ENCODE measurements around the gene CBFA2T2.

The CBFA2T2 gene

GRCh38 chr20:33656010-33656782 is 166.3 kb downstream of the CBFA2T2 start:
- DNase-seq = no peak

GRCh38 chr20:33656783-33657703 is 167.1 kb downstream of the CBFA2T2 start:
- no peak for DNase-seq

- DNase-seq = no peak
Measured at GRCh38 chr20:33657704-33658095, 167.8 kb downstream of the CBFA2T2 start.

DNA sequence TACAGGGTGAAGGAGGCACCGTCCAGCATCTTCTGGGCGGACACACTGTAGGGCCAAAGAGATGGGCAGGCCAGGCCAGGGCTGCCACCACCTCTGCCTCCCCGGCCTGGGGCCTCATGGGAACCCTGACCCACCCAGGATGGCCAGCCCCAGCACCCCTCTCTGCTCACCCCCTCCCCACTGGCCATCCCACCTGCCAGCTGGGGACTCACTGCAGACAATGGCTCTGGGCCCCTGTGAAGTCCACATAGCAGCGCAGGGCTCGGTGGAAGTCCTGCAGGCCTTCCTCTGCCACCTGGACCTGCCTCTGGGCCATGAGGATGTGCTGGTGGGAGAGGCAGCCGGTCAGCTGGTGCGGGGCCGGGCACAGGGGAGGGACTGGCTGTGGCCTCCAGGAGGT is 168.6 kb downstream of the CBFA2T2 start:
- DNase-seq = no peak

DNA sequence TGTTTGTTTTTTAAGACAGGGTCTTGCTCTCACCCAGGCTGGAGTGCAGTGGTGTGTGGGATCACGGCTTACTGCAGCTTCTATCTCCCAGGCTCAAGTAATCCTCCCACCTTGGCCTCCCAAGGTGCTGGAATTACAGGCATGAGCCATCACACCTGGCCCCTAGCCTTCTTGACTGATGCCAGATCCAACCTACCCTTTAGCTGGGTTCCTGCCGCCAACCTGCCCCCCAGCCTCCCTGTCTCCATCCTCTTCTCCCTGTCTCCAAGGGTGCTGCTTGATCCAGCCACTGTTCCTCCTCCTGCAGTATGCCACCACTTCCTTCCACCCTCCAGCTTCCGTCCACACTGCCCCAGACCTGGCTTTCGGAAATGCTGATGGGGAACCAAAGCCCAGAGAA is 169.0 kb downstream of the CBFA2T2 start:
- no peak for DNase-seq

DNA sequence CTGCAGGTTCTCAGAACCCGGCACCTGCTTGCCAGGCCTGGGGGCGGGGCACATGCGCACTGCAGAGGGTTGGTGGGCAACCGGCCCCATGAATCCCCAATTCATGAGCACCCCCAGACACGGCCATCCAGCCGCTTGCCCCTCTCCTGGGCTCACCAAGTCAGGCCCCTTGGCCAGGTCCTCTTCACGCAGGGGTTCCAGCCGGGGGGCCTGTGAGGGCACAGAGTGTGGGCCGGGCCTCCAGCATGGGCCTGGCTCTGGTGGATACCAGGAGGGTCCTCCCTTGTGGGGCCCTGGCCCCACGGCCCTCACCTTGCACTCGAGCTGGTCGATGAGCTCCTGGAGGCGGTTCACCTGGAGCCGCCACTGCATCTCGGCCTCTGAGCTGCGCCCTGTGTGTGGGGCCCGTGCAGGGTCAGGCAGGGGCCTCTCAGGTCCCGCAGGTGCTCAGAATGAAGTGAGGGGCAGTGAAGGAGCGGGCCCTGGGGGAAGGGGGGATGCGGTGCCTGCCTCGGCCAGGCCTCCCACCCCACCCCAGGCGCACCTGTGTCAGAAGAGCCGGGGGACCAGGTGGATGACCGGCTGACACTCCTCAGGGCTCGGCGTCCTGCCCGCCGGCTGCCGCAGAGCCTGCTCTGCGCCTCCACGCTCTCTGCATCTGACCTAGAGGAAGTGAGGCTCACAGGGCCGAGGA is 169.6 kb downstream of the CBFA2T2 start:
- DNase-seq = no peak

- no peak for DNase-seq
Measured at GRCh38 chr20:33660035-33660684, 170.3 kb downstream of the CBFA2T2 start.

GRCh38 chr20:33660685-33661058 is 170.8 kb downstream of the CBFA2T2 start:
- no peak for DNase-seq

- DNase-seq = no peak
Measured at GRCh38 chr20:33662172-33662571, 172.3 kb downstream of the CBFA2T2 start, which contains the start of gene C20orf144. TSS of gene C20orf144 (plus strand) at chr20:33662327. CDS start at chr20:33662346, 19 bp downstream.

DNA sequence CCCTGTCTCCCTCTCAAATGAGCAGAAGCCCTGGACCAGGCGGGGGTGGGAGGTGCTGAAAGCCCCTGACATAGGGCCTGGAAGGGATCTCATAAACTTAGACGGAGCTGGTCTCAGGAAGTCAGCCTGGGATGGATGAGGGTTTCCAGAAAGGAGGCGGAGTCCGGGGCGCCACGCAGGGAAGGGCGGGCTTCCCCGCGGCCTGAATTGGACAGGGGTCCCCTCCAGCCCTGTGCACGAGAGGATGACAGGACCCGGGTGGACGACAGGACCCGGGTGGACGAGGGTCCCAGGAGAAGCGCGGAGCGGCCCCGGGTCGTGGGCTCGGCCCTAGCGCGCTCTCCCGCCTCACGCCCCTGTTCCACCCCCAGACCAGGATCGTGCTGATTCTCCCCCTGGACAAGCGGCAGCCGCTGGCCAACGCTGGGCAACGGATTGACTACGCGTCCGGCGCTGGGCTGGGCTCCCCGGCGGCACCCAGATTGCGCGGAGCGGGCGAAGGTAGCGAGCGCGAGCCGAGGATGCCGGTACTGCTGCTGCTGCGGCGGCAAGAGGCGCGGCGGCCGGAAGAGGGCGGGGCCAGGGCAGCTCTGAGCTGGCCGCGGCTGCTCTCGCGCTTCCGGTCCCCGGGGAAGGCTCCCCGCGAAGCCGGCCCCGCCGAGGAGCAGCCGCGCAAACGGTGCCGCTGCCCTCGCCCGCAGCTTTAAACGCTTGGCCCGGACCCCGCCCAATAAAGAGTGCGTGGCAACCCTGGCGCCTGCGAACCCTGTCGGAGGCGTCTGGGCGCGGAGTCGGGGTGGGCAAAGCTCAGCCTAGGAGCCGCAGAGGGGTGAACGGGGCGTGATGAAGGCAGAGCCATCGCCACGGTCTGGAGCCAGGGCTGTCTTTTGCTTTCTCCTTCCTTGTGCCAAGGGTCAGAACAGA is 173.5 kb downstream of the CBFA2T2 start:
- DNase-seq = peak; percentile 92

- DNase-seq = no peak
Measured at GRCh38 chr20:33664085-33664761, 174.3 kb downstream of the CBFA2T2 start.

- DNase-seq = no peak
Measured at GRCh38 chr20:33664762-33665144, 174.9 kb downstream of the CBFA2T2 start.

DNA sequence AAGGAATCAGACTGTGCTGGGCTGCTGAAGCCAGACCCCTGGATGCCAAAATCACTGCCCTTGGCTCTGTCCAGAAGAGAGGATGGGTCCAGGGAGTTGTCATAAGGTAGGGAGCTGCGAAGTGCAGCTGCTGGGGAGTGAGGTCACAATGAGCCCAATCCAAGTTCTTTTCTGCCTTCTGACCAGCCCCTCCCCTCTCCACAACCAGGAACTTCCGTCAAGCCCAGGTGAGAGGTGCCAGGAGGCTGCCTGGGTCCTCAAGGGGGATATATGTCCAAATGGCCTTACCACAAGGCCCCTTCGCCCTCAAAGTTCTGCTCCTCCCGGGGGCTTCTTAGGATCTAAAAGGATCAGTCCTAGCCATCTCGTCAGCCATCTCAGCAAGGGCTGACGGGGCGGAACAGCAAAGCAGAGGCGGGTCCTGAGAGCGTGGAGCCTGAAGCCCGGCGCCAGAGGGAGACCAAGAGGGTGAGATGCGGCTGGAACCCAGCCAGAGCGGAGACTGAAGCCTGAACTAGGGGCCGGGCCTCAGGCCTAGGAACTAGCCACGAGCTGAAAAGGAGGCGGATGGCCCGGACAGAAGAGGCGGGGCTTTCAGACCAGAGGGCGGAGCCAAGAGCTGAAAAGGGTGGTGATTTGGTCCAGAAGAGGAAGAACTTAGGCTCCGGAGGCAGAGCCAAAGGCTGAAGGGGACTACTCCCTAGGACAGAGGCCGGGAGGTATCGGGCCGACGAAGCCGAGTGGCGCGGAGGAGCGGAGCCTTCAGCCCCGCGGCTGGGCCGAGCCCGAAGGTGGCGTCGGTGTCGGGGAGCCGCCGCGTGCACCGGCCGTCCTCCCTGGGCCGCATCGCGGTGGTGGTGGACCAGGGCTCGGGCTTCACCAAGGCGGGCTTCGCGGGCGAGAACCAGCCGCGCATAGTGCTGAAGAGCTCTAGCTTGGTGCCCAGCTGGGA is 176.7 kb downstream of the CBFA2T2 start, which contains the start of gene ACTL10:
ACTL10 (plus strand) TSS at position 651 of the 952 bp plus-strand sequence. CDS start 555 bp downstream, outside the sequence.
- peak; percentile 93 for DNase-seq

DNA sequence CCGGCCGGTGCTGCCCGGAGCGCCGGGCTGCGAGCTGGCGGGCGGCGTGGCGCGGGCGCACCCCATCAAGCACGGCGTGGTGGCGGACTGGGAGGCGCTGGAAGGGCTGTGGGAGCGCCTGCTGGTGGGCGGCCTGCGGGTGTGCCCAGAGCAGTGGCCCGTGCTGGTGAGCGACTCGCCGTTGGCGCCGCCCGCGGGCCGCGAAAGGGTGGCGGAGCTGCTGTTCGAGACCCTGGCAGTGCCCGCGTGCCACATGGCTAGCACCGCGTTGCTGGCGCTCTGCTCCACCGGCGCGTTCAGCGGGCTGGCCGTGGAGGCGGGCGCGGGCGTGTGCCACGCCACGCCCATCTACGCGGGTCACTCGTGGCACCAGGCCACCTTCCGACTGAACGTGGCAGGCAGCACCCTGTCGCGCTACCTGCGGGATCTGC is 177.4 kb downstream of the CBFA2T2 start:
- DNase-seq = peak; percentile 53

DNA sequence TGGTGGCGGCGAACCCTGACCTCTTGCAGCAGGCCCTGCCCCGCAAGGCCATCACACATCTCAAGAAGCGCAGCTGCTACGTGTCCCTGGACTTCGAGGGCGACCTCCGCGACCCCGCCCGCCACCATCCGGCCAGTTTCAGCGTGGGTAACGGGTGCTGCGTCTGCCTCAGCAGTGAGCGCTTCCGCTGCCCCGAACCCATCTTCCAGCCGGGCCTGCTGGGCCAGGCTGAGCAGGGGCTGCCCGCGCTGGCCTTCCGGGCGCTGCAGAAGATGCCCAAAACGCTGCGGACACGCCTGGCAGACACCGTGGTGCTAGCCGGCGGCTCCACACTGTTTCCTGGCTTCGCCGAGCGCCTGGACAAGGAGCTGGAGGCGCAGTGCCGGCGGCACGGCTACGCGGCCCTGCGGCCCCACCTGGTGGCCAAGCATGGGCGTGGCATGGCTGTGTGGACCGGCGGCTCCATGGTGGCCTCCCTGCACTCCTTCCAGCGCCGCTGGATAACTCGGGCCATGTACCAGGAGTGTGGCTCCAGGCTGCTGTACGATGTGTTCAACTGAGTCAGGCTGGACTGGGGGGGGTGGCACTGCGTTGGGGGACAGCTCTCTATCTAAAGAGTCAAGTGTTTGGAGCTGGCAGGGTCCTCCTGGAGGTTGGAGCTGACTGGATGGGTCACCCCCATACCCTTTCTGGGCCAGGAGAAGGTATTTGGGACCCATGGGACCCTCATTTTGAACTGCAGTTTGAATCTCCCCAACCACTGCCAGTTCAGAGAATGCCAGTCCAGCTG is 178.0 kb downstream of the CBFA2T2 start:
- peak; percentile 83 for DNase-seq

DNA sequence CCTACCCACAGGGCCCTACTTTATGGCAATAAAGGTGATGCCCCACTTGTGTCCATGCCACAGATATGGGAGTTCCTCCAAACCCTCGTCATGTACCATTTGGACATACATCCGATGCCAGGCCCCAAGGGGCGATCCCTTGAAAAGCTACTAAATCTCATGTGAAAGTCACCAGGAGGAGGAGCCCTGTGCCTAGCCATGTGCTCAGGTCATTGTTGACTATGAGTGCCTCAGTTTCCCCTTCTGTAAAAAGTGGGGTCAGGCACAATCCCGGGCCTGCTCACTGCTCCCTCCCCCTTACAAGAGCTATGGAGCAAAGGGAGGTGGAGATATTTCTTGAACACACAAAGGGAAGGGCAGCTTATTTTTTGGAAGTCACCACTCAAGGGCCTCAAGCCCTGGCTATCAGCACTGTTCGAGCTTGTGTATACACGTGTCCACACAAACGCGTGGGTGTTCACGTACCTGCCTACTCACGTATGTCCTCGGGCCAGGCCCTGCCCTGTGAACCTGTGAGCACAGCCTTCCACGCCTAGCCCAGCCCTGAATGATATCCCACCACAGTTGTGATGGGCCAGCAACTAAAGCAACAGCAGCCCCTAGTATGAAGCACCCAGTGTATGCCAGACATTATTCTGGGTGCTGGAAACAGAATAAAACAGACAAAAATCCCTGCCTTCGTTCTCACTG is 178.7 kb downstream of the CBFA2T2 start:
- no peak for DNase-seq

DNA sequence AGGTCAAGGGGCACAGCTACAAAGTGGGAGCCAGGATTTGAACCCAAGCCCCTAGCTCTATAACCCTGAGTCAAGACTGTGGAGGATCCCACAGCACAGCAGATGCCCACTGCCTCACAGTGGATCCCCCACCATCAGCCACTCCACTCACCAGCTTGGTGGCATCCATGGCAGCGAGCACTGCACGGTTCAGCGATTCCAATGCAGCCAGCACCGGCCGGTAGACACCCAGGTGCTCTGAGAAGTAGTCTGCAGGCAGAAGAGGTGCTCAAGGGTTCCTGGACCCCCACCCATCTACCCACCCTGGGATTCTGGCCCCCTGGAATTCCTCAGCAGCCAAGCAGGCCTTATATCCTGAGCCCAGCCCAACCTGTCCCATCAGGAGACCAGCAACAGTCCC is 179.3 kb downstream of the CBFA2T2 start:
- no peak for DNase-seq

Measured in NCI-H345 (cell line).